ENCODE data around the gene RALGAPB.
"Not testable (repeated sequence)": the region's sequence is repeated elsewhere in the genome, so short reads cannot be mapped to it uniquely, and the experiment has no call there.

RALGAPB gene

DNA sequence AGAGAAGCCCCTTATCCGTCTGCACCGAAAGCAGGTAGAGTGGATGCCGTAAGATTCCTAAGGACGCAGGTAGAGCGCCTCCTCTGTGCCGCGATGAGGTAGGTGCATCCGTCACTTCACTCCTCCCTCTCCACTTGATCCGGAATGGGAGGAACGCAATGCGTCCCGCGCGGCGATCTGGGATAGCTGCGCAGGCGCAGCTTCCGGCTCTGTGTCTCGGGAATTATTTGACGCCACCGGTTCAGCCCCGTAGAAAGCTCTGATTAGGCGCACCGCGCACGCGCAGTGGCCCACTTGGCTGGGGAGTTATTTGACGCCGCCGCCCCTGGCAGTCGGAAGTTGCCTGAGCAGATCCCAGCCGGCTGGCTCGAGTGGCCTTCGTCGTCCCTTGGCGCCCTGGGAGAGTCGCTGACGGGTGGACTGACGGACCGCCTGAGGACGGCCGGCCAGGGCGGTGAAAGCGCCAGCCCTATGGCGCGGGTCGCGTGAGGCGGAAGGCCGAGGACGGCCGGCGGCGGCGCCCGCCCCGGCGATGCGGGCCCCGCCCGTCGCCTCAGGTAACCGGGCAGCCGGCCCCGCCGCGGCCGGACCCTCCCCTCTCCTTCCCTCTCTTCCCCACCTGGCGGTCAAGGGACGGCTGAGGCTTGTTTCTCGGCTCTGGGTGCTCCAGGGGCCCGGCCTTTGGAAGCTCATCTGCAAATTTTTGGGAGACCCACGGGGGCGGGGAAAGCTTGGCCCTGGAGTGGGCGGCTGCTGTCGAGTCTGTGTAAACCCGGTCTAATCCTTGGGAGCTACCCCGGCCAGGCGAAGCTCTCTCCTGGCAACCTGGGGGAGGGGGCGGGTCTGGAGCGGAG lies at the start of gene RALGAPB:
Gene RALGAPB (plus strand): TSS at position 331 of the 854 bp plus-strand sequence. CDS start 15,590 bp downstream, outside the sequence.
- peak; percentile 97 to 98 for DNase-seq

GRCh38 chr20:38423541-38423940 lies 49.1 kb upstream of the RALGAPB start:
- no peak for DNase-seq

- DNase-seq = no peak
Observed at GRCh38 chr20:38424401-38424800, 48.2 kb upstream of the RALGAPB start.

- DNase-seq = peak in 1 of 2 experiments; percentile 25
Observed at GRCh38 chr20:38426006-38426897, 46.4 kb upstream of the RALGAPB start.

- DNase-seq = no peak
Observed at GRCh38 chr20:38427655-38428023, 45.0 kb upstream of the RALGAPB start.

GRCh38 chr20:38428800-38429199 lies 43.8 kb upstream of the RALGAPB start:
- no peak for DNase-seq

DNA sequence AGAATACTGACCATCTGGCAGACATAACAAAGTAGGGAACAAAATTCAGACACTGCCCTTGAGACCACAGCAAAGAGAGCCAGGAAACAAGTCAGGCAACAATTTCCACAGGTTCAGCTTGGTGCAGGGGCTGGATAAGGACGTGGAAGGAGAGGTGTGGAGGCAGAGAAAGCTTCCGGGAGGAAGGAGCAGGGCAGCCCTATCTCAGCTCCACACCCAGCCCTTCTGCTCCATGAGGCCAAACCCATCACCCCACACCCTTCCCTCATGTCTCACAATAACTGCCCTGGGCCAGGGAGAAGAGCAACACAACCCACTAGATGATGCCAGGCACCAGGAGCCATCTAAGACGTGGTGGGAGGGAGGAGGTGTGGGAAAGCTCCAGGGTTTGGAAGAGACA lies 43.3 kb upstream of the RALGAPB start:
- DNase-seq = no peak

- no peak for DNase-seq
Observed at GRCh38 chr20:38430679-38431325, 41.8 kb upstream of the RALGAPB start.

DNA sequence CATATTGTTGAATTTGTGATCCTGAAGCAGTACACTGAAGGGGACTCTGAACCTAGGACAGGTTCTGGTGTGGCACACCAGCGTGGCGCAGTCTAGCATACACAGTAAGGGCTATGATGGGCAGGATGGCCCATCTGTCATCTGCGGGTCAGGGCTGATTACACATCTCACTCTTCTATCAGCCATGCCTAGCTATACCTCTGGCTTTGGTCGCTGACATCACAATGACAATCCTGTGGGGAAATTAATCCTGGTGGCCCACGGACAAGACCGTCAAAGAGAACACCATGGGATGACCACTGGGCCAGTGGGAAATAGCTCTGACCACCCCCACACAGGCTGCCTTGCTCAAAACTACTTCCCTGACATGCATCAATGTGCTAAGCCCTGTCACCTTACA lies 40.4 kb upstream of the RALGAPB start:
- no peak for DNase-seq

DNA sequence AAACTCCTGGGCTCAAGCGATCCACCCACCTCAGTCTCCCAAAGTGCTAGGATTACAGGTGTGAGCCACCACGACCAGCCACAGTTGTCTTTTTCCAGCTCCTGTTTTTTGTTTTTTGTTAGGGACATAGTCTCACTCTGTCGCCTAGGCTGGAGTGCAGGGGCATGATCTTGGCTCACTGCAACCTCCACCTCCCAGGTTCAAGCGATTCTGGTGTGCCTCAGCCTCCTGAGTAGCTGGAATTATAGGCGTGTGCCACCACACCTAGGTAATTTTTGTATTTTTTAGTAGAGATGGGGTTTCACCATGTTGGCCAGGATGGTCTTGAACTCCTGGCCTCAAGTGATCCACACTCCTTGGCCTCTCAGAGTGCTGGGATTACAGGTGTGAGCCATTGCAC lies 39.8 kb upstream of the RALGAPB start:
- not testable (repeated sequence) for DNase-seq

GRCh38 chr20:38433304-38433972 lies 39.2 kb upstream of the RALGAPB start:
- DNase-seq = no peak

- no peak for DNase-seq
Observed at GRCh38 chr20:38434301-38434741, 38.3 kb upstream of the RALGAPB start.

DNA sequence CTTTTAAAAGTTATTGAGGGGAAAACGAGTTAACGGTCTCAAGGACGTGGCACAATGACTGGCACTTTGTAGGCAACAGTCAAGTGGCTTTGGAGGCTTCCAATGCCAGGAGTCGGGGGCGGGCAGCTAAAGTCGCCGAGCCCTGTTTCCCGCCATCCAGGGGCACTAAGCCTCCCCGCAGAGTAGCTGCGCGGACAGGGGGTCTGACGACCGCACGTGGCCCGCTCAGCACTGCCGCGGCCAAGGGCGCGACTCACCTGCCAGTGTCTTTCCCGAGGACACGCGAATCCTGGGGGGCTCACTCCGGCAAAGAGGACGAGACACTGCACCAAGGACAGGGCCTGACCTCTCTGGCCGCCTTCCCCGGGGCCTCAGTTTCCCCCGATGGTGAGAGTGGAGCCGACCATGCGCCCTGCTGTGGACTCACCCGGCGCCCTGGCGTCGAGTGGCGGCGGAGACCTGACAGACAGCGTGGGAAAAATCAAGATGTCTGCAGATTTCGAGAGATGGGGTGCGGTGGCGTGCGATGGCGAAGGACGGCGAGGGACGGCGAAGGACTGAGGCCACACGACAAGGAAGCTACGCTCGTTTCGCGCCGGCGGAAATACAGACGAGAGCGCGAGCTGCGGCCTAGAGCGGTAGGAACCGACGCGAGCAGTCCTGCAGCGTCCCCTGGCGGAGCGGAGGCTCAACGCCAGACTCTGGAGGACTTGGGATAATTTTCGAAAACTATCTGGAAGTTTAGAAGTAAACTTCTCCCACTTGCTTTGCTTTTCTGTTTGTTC lies 37.7 kb upstream of the RALGAPB start, which contains the start of gene SNHG17:
Gene SNHG17 (minus strand): TSS at position 559 of the 785 bp plus-strand sequence.
- DNase-seq = peak; percentile 84

DNA sequence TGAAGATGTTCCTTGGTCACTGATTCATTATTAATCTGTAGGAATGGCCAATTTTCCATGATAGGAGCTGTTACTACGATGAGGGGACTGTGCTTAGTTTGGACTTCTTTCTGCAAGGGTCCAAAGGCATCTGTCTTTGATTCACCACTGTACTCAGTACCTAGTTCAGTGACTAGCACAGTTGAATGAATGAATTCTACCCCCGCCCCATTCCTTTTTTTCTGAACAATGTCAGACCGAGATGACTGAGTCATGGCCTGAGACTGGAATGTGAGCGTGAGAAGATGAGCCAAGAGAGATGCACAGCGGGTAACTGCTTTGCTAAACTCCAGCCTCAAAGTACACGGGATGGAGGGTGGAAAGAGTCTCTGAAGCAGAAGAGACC lies 37.1 kb upstream of the RALGAPB start:
- DNase-seq = no peak

DNA sequence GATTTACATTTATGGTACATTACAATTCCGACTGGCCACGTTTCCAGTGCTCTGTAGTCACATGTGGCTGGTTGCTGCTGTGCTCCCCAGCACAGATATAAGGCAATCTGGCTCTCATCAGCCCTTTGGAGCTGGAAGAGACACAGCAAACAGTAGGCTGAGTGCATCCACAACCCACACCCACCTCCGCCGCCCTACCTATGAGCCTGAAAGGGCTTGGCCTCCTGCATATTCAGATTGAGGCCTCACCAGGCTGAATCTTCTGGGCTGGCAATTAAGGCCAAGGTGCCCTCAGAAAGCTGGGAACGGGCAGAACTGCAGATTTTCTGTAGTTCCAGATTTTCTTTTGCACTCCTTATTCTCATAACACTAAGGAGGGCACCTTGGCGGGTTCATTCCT lies 34.8 kb upstream of the RALGAPB start:
- DNase-seq = no peak

DNA sequence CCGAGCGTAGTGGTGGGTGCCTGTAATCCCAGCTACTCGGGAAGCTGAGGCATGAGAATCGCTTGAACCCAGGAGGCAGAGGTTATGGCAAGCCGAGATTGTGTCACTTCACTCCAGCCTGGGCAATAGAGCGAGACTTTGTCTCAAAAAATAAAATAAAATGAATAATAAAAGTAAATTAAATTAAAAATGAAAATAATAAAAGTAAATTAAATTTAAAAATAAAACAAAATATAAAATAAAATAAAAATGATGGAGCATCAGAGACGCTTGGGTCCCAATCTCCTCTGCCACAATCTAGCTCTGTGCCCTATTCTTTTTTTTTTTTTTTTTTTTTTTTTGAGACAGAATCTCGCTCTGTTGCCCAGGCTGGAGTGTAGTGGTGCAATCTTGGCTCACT lies 31.5 kb upstream of the RALGAPB start:
- not testable (repeated sequence) for DNase-seq

GRCh38 chr20:38441916-38442315 lies 30.7 kb upstream of the RALGAPB start:
- no peak for DNase-seq

DNA sequence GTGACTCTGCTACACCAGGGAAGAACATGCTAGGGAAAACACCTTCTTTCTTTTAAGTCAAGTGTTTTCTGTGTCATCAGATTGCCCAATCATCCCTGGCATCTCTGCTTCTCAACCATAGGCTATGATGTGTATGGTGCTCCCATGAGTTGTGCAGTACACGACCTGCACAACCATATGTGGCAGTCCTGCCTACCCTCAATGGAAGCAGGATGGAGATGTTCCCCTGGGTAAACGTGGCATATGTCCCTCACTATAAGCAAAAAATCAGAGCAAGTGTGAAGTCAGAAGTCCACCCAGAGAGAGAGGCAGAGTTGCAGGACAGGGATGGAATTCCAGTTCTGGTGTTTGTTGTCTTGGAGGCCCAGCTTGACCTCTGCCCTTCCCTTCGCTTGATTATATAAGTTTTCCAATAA lies 27.3 kb upstream of the RALGAPB start:
- no peak for DNase-seq

- no peak for DNase-seq
Observed at GRCh38 chr20:38445901-38446425, 26.7 kb upstream of the RALGAPB start.

DNA sequence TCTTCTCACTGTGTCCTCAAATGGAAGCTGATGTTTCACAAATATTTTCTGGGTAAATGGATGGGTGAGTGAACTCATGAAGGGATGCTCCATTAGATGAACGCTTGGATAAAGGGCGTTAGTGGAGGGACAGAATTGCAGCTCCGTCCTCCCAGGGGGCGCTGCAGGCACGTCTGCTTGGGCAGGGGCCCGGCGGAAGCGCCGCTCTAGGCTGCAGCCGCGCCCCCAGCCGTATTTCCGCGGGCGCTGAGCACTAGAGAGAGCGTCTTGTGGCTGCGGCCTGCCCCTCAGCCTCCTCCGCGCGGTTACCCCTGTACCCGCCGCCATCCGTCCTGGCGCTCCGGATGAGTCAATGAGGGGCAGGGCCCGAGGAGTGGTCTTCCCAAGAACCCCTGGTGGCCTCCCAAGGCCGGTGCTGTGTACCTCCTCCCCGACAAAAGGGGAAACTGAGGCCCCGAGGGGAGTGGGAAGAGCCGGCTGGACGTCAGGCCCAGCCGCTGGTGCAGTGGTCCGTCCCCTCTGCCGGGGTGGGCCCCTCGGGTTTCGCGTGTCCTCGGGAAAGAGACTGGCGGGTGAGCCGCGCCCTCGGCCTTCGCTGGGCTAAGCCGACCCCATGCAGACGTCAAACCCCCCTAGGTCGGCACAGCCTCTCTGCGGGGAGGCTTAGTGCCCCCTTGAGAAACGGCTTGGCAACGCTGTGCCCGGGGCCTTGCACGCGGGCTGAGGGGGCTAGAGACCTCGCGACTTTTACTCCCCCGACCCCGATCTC lies 26.0 kb upstream of the RALGAPB start:
- peak; percentile 93 for DNase-seq

DNA sequence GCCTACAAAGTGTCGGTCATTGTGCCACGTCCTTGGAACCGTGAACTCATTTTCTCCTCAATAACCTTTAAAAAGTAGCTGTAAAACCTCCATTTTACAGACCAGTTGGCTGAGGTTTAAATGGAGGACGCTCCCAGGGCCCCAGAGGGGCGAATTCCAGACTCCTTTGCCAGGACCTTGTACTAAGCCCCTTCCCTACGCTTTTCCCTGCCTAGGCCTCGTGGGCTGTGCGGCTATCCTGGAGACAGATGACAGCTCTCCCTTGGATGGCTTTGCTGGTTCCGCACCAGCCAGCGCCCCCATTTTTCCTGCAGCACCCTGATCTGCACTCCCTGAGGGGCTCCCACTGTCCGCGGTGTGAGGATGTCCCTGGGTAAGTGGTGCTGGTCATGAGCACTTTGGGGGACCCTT lies 25.4 kb upstream of the RALGAPB start:
- no peak for DNase-seq
